Measurements from ENCODE around the gene PYROXD2. TPM values are rescaled to one million over a fixed set of nuclear protein-coding genes. Genes with fewer than 3 reads are reported as not detected.

PYROXD2 gene
- total and polyA plus RNA-seq, 2 of the 13 experiments (the other 11 are each of a cell fraction or from before 2014, with no cell fraction given) = 2.0 to 6.2 TPM

DNA sequence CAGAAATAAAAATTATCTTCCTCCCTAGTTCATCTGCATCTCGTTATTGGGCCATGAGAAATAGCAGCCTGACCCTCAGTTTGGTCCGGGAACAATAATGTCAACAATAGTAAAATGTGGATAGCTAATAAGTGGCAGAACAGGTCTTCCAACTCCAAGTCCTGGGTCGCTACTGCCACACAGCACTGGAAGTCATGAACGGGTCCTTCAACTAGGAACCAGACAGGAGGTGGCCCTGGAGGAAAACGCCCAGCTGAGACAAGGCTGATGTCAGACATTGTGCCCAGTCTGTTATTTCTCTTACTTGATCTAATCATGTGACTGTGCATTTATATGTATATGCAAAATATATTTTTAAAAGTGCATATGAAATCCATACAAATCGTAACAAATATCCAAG lies 51.8 kb downstream of the PYROXD2 start (continued):
- TF ChIP-seq ZNF75D (CRISPR knock-in tag; IDR thresholded peaks at IDR 0.05; ENCODE audit: borderline replicate concordance) = no peak
- TF ChIP-seq NRL (CRISPR knock-in tag; IDR thresholded peaks at IDR 0.05; ENCODE audit: borderline replicate concordance) = no peak
- TF ChIP-seq, protein P1, sequence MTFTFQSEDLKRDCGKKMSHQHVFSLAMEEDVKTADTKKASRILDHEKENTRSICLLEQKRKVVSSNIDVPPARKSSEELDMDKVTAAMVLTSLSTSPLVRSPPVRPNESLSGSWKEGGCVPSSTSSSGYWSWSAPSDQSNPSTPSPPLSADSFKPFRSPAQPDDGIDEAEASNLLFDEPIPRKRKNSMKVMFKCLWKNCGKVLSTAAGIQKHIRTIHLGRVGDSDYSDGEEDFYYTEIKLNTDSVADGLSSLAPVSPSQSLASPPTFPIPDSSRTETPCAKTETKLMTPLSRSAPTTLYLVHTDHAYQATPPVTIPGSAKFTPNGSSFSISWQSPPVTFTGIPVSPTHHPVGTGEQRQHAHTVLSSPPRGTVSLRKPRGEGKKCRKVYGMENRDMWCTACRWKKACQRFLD (CRISPR knock-in tag; IDR thresholded peaks at IDR 0.05; ENCODE audit: borderline replicate concordance) = no peak

DNA sequence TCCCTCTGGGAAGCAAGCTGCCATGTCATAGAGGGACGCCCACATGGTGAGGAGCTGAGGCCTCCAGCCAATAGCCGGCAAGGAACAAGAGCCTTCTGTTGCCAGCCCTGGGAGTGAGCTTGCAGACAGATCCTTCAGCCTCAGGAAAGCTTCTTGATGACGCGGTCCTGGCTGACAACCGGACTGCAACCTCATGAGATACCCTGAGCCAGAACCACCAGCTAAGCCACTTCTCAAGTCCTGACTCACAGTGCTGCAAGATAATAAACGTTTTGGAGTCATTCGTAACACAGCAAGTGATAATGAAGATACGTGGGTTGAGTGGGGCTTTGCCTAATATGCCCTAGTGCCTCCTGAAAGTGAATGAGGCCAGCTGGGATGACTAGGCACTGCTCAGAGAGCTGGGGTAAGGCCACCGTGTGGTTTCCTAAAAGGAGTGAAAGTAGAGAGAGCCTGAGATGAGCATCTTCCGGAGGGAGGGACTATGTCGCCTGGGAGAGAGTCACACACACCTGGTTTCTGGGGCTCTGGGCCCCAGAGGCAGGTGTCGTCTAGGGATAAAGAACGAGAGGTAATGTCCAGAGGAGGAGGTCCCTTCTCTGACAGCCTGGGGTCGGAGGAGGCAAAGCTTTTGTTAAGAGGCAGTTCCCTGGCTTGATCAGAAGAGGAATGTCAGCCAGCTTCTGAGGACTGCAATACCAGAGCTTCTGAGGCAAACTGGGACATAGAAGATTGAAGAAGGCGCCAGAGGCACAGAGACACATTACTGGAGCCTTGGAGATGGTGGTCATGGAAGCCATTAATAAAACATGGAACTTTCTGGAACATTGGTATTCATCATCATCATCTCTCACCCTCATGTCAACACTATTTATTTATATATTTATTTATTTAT lies 53.6 kb downstream of the PYROXD2 start:
- BruUV-seq (replicated peaks) = no TSS peak
- Histone ChIP-seq H3K9me3 (ENCODE audit: low read length) (no peaks in the 10 kb centered on the region), H2AFZ (ENCODE audit: low read length) (no peak overlapping the region), H3K4me1 (ENCODE audit: insufficient read depth, low read length) (no peaks in the 10 kb centered on the region), H3K4me2 (ENCODE audit: low read depth, low read length) (no peak overlapping the region), H3K27ac (ENCODE audit: extremely low read length, insufficient read depth, low read length) (no peak overlapping the region), H3K79me2 (ENCODE audit: insufficient read depth, low read length) (no peaks in the 10 kb centered on the region), H3K27me3 (ENCODE audit: control insufficient read depth in 1 of 2, insufficient read depth in 2 of 2, low read length in 2 of 2) (peaks cover 2 to 17% of the 10 kb centered on the region in 2 experiments; a peak in 4 of 5 replicates), H3K4me3 (replicated peaks in 1 of 3; ENCODE audit: insufficient read depth in 1 of 3, low read depth in 2 of 3, low read length in 3 of 3) (no peak overlapping the region), H3K9ac (ENCODE audit: insufficient read depth, low read depth, low read length) (no peak overlapping the region), H3K36me3 (replicated peaks in 1 of 2; ENCODE audit: control insufficient read depth in 1 of 2, insufficient read depth in 2 of 2, low read length in 2 of 2) (no peaks in the 10 kb centered on the region), H4K20me1 (ENCODE audit: insufficient read depth, low read length) (no peaks in the 10 kb centered on the region)
- no peak for DNase-seq (ENCODE audit: low spot score)
- intact Hi-C loops (cut with micrococcal nuclease; ENCODE audit: unreplicated experiment) (no loop called here), in situ Hi-C loops (cut with HindIII; ENCODE audit: extremely low pct_ligation_motif_present, low pct_unique_long_range_greater_than_20kb) (no loop called here)
- FAIRE-seq = no peak
- 19% methylated on average over 12 of the region's 15 CpGs for WGBS (ENCODE audit: low lambda C conversion rate)
- no peak; the same call in 2 of the 3 replicates for ATAC-seq
- POLR2A ChIA-PET = no interaction called here
- CTCF ChIA-PET (ENCODE audit: low intra/inter-chr PET ratio, low total read pairs) = no interaction called here
- no peak for TF ChIP-seq FOXC1 (CRISPR knock-in tag; IDR thresholded peaks at IDR 0.05; ENCODE audit: borderline replicate concordance)
- TF ChIP-seq SUZ12 (IDR thresholded peaks at IDR 0.05; ENCODE audit: low read depth, low read length) = no peak
- TF ChIP-seq CAMTA2 (CRISPR knock-in tag; IDR thresholded peaks at IDR 0.05; ENCODE audit: borderline replicate concordance) = no peak
- TF ChIP-seq GTF2F1 (IDR thresholded peaks at IDR 0.05; ENCODE audit: low read length) = no peak
- TF ChIP-seq, protein P2, sequence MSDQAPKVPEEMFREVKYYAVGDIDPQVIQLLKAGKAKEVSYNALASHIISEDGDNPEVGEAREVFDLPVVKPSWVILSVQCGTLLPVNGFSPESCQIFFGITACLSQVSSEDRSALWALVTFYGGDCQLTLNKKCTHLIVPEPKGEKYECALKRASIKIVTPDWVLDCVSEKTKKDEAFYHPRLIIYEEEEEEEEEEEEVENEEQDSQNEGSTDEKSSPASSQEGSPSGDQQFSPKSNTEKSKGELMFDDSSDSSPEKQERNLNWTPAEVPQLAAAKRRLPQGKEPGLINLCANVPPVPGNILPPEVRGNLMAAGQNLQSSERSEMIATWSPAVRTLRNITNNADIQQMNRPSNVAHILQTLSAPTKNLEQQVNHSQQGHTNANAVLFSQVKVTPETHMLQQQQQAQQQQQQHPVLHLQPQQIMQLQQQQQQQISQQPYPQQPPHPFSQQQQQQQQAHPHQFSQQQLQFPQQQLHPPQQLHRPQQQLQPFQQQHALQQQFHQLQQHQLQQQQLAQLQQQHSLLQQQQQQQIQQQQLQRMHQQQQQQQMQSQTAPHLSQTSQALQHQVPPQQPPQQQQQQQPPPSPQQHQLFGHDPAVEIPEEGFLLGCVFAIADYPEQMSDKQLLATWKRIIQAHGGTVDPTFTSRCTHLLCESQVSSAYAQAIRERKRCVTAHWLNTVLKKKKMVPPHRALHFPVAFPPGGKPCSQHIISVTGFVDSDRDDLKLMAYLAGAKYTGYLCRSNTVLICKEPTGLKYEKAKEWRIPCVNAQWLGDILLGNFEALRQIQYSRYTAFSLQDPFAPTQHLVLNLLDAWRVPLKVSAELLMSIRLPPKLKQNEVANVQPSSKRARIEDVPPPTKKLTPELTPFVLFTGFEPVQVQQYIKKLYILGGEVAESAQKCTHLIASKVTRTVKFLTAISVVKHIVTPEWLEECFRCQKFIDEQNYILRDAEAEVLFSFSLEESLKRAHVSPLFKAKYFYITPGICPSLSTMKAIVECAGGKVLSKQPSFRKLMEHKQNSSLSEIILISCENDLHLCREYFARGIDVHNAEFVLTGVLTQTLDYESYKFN (CRISPR knock-in tag; conservative IDR thresholded peaks at IDR 0.05) = no peak
- TF ChIP-seq, protein P3, sequence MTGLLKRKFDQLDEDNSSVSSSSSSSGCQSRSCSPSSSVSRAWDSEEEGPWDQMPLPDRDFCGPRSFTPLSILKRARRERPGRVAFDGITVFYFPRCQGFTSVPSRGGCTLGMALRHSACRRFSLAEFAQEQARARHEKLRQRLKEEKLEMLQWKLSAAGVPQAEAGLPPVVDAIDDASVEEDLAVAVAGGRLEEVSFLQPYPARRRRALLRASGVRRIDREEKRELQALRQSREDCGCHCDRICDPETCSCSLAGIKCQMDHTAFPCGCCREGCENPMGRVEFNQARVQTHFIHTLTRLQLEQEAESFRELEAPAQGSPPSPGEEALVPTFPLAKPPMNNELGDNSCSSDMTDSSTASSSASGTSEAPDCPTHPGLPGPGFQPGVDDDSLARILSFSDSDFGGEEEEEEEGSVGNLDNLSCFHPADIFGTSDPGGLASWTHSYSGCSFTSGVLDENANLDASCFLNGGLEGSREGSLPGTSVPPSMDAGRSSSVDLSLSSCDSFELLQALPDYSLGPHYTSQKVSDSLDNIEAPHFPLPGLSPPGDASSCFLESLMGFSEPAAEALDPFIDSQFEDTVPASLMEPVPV (CRISPR knock-in tag; IDR thresholded peaks at IDR 0.05) = no peak
- no peak for TF ChIP-seq RBAK (CRISPR knock-in tag; IDR thresholded peaks at IDR 0.05)
- TF ChIP-seq, protein P4, sequence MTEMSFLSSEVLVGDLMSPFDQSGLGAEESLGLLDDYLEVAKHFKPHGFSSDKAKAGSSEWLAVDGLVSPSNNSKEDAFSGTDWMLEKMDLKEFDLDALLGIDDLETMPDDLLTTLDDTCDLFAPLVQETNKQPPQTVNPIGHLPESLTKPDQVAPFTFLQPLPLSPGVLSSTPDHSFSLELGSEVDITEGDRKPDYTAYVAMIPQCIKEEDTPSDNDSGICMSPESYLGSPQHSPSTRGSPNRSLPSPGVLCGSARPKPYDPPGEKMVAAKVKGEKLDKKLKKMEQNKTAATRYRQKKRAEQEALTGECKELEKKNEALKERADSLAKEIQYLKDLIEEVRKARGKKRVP (CRISPR knock-in tag; IDR thresholded peaks at IDR 0.05) = no peak
- TF ChIP-seq ELF1 (CRISPR knock-in tag; IDR thresholded peaks at IDR 0.05) = no peak
- no peak for TF ChIP-seq GFI1 (CRISPR knock-in tag; IDR thresholded peaks at IDR 0.05; ENCODE audit: borderline replicate concordance)
